HG03066 (cell line): ENCODE data around the gene ZSCAN9.
A peak's percentile ranks its signal among the peaks of the same experiment; 100 is the strongest.

ENCODE experiments used
- ATAC-seq: cut with Tn5 transposase; IDR thresholded peaks from one replicate; pipeline ENCODE4 v1.9.1; 2021; ENCODE audit warnings: low read depth; ENCODE audit not compliant: unreplicated experiment

The ZSCAN9 gene

DNA sequence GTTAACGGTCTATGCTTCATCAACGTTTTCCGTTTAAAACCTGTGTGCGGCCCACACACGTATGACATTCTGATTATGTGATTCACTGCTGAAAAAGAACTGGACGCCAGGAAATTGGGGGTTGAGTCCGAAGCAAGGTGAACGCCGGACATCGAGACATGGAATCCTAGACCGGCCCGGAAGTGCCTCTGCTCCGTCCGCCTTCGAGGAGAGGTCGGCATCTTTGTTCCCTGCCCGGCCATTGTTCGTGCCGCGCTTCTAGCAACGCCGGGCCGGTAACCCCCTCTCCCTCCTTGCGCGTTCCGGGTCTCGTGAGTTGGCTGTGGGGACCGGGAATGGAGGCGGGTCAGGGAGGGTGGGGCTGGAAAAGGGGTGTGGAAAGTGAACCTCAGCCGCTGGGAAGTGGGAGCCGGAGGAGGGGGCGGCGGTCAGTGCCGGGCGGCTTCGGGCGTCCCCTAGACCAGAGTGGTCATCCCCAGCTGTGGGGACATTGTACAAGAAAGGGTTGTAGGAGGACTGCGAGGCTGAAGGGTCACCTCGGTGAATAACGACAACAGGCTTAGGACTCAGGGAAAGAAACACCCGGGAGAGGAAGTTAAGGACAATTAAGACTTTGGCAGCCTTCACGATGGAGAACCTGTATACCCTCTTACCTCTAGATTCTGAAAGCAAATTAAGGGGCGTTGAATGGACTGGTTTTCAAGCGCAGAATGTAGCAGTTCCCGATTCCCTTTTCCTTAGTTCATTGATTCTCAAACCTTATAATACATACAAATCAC lies at the start of gene ZSCAN9:
ZSCAN9 (plus strand) TSS at position 220 of the 779 bp plus-strand sequence. CDS start 1,810 bp downstream, outside the sequence.
- ATAC-seq = peak; percentile 87

DNA sequence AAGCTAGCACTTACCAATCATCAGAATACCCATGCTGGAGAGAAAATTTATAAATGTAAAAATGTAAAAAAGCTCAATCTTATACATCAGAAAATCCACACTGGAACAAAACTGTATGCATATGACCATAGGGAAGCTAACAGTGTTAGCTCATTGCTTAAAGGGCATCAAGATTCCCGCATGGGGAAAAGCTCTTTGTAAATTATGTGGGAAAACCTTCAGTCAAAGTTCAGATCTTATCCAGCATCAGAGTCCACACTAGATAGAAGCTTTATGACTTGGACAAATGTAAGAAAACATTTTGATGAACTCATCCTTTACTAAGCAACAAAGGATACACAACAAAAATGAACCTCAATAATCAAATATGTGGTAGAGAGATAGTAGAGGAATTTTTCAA lies 48.7 kb upstream of the ZSCAN9 start:
- ATAC-seq = no peak

DNA sequence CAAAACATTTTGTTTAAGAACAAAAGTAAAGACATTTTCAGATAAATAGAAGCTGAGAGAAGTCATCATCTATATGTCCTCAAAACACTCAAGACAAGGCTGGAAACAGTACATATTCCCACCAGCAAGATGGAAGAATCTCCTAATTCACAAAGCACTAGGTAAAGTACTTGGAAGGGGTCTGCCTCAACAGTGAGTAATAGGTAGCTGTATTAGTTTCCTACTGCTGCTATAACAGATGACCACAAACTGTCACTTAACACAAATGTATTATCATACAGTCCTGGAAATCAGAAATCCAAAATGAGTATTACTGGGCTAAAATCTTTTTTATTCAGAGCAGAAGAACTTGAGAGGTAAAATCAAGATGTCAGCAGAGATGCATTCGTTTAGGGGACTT lies 42.8 kb upstream of the ZSCAN9 start:
- ATAC-seq = no peak

DNA sequence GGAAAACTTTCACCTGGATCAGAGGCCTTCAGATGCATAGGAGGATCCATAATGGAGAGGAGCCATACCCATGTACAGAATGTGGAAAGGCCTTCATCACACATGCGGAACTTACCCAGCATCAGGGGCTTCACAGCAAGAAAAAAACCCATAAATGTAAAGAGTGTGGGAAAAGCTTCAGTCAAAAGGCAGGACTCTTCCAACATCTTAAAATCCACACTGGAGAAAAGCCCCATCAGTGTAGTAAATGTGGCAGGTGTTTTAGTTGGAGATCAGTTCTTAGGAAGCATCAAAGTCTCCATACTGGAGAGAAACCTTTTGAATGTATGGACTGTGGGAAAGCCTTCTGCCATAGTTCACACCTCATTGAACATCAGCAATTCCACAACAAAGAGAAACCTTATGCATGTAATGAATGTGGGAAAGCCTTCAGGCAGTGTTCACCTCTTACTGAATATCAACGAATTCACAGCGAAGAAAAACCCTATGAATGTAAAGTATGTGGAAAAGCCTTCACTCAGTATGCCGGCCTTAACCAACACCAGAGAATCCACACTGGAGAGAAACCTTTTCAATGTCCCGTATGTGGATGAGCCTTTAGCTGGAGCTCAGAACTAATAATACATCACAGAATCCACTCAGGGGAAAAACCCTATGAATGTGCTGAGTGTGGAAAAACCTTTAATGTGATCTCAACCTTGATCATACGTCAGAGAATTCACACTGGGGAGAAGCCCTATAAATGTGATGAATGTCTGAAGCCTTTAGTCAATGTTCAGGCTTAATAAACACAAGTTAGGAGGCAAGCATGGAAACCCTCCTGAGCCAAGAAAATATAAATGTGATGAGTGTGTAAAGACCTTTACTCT lies 36.7 kb upstream of the ZSCAN9 start:
- ATAC-seq = no peak

DNA sequence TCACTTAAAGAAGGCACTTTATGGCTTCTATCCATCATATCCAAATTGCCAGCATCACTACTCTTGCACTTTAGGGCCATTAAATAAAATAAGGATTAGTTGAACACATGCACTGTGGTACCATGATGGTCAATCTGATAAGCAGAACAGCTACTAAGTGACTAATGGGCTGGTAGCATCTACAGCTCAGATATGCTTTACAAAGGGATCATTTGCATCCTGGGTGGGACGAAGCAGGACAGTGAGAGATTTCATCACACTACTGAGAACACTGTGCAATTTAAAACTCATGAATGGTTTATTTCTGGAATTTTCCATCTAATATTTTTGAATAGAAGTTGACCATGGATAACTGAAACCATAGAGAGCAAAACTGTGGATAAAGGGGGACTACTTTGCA lies 25.1 kb upstream of the ZSCAN9 start:
- ATAC-seq = no peak

DNA sequence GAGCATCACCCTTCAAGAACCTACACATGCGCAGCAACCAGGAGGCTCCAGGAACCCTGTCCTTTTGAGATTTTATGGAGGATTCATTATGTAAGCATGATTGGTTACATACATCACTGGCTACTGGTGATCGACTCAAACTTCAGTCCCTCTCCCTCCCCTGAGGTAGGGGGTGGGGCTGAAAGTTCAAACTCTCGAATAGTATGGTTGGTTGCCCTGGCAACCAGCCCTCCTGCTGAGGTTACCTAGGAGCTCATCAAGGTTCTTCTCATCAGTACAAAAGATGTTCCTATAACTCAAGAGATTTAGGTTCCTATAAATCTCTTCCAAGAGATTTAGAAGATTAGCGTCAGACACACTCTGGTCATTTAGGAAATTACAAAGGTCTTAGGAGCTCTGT lies 21.9 kb upstream of the ZSCAN9 start:
- no peak for ATAC-seq

DNA sequence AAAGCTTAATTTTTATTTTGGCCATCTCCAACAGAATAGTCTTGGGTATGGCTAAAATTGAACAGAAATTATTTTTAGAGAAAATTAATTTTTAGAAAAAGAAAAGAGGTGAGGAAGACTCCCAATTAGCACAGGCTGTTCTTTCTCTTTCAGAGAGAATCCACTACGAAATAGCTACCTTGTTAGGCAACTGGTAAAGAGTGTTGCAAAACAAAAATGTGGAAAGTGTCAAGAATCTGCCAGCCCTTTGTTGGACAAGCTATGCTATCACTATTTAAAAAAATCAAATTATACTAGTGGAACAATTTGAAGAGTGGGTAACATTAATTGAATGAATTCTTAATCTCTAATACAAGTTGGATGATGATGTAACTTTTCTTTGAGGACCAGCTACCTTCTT lies 19.2 kb upstream of the ZSCAN9 start:
- no peak for ATAC-seq

DNA sequence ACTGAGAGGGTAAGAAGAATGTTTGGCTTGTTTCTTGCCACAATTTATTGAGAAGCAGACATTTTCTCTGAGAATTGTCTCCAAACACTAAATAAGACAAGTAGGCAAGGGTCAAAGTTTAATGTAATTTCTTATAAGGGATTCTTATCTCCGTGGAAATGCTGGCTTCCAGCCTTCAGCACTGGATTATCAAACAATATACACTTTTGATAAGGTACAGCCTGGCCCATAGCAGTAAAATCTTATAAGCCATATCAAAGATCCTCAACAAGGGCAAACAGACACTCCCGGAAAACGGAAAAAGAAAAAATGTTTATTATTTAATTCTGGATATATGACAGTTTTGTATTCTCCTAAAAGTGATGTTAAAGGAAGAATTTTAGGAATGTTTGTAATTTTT lies 18.5 kb upstream of the ZSCAN9 start:
- ATAC-seq = no peak

DNA sequence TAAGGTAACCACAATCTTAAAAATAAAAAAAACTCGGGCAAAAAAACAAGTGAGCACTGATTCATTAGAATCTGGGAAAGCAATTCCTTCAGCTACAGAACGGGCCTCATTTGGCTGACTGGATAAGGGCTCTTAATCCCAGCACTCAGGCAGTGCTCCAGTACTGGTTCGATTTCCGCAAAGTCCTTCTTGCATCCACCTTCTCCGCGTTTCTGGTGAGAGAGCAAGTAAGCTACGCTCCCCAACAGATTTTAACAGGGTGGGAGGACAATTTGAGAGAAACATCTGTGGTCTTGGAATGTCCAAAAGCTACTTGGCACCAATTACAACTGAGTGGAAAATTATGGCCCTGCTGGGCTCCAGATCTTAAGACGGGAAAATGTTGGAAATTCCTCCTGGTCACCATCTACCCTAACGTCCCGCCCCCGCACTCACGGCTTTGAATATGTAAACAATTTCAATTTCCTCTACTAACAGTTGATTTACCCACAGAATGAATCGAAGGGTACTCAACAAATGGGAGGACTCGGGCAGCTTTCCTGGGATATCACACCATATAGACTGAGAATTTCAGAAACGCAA lies 18.1 kb upstream of the ZSCAN9 start:
- no peak for ATAC-seq

DNA sequence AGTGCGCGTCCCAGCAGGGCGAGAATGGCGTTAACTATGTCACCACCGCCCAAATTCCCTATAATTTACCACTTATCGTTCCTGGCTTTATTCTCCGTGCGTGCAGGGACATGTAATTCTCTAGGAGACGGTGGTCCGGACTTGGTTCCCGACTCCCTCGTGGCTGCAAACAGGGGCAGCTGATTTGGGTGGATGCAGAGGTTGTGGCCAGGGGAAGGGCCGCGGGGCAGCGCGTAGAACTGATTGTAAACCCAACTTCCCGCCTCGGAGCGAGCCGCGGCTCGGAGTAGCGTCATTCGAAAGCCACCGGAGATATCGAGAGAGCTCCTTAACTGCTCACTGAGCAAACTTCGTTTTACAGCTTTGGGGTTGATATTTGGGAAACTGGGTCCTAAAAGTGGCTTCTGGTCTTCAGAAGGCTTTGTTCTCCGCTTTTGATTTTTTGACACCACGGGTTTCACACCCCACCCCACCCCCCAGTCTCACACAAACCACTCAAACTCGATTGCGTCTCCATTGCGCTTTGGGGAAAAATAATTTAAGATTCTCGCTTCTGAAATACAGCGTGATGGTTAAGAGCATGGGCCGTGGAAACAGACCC lies 17.5 kb upstream of the ZSCAN9 start:
- no peak for ATAC-seq

DNA sequence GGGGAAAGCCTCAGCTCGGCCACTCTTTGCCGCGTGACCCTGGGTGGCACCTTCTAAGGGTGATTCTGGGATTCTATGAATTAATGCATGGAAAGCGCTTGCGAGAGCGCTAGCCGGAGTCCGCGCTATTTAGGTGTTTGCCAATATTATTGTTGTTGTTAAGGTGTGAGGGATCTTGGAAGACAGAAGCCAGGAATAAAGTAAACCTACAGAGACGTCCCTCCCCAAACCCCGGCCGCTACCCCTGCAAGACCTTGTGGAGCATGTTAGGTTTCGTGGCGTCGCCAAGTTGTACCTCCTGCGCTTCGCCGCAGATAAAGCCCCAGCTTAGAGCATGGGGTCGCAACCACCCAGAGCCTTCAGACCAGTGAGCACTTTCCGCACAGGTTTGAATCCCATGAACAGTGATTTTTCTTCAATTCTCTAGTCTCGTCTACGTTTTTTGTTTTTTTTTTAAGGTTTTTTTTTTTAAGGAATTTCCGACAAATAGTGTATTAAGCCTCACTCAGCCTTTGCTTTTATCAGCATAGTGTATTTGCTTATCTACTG lies 16.9 kb upstream of the ZSCAN9 start:
- no peak for ATAC-seq

DNA sequence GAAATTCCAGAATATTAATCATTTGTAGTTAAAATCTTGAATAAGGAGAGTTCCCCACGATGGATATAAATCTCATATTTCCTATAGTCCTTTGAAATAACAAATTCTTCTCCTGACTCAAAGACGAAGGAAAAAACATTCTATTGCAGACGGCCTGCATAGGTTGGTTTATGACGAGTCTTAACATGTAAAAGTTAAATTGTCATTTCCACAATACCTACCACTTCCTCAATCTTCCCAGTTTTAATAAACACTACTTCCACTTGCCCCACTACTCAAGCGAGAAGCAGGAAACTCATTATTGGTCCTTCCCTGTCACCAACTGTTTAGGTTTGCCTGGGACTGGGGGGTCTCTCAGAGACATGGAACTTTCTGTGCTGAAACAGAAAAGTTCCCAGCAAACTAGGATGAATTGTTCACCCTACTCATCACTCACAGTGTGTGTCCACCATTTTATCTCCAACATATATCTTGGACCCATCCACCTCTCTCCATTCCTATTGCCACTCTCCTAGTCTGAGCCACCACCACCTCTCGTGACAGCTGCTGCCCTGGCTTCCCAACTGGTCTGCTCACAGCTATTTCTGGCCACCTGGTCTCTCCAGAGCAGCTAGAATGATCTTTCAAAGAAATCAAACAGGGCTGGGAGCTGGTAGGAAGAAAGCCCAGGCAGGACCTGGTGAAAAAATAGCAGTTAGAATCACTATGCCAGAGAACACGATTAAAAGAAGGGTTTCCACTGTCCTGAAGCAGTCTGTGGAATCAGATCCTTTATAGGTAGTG lies 15.1 kb upstream of the ZSCAN9 start:
- ATAC-seq = no peak

DNA sequence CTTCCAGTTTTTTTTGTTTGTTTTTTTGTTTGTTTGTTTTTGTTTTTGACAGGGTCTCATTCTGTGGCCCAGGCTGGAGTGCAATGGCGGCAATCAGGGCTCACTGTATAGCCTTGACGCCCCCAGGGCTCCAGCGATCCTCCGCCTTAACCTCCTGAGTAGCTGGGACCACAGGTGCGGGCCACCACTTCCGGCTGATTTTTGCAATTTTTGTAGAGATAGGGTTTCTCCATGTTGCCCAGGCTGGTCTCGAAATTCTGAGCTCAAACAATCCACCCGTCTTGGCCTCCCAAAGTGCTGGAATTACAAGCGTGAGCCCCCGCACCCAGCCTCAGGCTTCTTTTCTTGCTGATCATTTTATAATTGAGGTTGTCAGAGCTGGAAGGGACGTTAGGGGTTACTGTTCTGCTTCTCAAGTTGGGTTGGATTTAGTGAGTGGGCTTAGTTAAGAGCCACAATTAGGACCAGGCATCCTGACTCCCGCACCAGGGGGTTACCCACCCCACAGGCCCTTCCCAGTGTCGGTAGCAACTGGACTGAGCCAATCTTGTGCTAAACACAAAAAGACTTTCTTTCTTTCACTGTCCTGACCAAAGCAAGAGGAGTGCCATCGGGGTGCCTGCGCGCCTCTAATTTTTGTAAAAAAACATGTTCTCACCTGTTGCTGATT lies 13.1 kb upstream of the ZSCAN9 start:
- peak; percentile 24 for ATAC-seq

DNA sequence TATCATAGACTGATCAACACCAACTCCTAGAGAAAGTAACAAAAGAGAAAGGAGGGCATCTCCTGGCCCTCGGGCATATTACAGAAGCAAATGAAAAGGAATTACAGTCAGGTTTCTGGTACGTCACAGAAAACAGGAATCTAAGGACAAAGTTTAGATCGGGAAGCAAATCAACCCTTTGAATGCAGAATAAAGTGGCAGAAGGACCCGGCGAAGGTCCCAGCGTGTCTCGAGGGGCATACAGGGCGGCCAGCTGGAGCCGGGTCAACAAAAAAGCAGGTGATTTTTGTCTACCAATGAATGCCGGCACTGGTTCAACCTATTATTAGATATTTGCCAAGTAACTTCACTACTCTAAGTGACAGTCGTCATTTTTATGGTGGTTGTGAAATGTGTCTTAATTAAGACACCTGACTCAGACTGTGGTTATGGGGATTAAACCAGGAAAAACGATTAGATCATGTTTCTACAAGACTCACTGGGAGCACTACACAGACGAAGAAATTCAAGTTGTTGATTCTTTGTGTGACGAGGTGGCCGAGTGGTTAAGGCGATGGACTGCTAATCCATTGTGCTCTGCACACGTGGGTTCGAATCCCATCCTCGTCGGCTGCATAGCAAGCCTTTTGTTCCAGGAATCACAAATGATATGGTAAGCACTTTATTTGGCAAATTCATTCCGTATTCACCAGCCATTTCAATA lies 12.4 kb upstream of the ZSCAN9 start:
- ATAC-seq = peak; percentile 45

DNA sequence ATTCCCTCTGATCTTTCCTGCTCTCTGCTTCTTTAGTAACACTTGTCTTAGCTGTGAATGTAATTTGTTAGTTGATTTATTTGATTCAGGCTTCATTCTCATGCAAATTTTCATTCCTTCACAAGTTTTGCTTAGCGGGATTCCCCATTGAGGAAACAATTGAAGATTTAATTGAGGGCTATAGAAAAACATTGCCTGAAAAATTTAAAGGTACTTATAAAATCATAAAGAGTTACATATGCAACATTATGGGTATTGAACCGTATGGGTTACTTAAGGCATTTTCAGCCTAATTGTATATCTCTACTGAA lies 11.9 kb upstream of the ZSCAN9 start:
- no peak for ATAC-seq

DNA sequence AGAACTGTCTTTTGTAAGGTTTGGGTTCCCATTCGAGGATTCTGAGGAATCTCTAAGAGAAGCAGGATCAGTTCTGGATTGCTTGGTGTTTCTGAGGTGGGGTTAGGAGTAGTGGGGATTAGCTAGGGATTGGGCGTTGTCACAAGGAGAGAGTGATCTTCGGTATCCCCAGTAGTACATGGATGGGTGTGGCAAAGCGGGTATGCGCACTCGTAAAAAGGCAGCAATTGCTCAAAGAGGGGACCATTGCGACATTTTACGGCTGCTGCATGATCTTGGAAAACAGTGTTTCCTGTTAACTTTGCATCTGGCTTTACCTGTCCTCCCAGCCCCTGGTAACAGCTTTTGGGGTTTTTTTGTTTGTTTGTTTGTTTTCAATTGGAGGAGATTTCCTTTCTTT lies 9.7 kb upstream of the ZSCAN9 start:
- no peak for ATAC-seq

DNA sequence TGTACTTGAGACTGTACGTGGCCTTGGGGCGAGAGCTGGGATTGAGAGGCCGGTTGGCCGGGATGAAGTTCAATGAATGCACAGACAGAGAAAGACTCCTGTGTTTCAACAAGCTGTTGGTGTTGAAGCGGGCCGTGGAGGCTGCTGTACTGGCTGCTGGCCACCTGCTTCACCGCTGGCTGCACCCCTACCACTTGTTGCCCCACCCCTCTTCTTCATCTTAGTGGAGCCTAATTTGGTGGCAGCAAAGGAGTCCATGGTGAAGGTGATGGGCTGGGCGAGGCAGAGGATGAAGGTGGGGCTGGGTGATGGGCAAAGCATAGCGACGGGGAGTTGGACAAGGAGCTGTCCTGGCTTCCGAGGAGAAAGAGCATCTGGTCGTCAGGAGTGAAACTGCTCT lies 7.2 kb upstream of the ZSCAN9 start:
- no peak for ATAC-seq

DNA sequence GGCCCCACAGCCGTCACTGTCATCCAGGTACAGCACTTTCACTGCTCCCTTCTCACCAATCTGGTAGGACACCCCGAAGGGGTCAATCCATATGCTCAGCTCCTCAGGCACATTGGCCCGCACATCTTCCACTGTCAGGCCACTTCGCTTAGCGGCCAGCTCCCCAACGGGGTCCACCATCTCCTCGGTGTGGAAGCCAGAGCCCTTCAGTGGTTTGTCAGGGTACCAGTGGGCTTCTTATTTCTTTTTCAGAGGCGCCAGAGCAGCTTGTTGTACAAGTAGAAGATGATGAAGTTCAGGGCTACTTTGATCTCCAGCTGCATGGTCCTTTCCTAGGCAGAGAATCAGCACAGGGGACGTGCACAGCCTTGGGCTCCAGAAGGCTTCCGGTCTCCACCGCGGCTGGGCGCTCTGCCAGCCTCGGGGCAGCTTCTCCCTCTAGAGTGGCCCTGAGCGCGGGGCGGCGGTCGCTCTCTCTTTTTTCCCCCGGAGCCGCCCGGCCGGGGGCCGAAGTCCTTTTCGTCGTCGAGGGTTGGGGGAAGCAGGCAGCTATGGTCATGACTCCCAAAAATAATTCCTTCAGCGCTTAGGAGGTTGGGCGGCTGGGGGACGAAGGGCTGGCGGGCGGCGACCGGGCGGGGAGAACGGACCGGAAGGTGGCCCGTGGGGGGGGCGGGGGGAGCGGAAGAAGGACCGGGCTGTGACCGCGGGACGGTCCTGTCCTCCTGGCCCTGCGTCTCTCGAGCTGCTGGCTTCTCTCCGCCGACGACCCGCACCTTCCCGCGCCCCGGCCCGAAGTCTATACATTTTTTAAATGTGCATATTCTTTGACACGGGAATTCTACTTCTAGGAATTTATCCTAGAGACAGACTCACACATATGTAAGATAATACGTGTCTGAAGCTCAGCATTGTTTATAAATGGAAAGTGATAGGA lies 6.5 kb upstream of the ZSCAN9 start:
- ATAC-seq = peak; percentile 63
